NCI-H774 (cell line): ENCODE data around the gene MYBPC2.
"Not testable (repeated sequence)": the region's sequence is repeated elsewhere in the genome, so short reads cannot be mapped to it uniquely, and the experiment has no call there.

Source experiments
- DNase-seq: peaks from one replicate; lab custom pipeline; 2025; lab: John Stamatoyannopoulos, UW

MYBPC2 gene

DNA sequence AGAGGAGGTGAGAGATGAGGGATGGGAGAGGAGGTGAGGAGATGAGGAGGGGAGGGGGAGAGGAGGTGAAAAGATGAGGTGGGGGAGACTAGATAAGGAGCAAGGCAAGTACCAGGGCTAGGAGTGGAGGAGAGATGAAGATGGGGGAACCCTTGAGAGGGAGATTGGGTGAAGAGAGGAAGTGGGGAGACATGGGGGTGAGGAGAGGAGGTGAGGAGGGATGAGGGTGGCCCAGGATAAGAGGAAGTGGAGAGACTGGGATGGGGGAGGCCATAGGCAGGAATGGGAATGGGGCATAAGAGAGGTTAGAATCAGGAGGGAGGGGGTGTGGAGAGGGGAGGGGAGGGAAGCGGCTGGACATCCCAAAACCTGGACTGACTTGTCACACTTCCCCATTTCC lies 26.9 kb downstream of the MYBPC2 start:
- no peak for DNase-seq

- DNase-seq, result no peak
Measured at GRCh38 chr19:50460161-50460765, 27.6 kb downstream of the MYBPC2 start.

GRCh38 chr19:50461066-50461875 lies 28.6 kb downstream of the MYBPC2 start:
- peak; percentile 56 for DNase-seq

DNA sequence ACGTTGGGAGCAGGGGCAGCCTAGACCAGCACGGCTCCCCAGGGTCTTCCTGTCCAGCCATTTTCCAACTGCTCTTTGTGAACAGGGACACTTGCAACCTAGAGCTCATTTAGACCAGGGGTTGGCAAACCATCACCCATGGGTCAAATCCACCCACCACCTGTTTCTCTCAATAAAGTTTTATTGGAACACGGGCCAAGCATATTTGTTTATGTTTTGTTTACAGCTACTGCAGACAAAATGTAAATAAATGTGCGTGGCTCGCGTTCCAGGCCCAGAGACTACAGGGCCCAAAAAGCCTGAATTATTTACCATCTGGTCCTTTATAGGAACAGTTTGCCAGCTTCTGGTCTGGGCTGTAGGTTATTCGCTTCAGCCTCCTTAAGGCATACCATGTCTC lies 30.3 kb downstream of the MYBPC2 start:
- DNase-seq, result no peak

DNA sequence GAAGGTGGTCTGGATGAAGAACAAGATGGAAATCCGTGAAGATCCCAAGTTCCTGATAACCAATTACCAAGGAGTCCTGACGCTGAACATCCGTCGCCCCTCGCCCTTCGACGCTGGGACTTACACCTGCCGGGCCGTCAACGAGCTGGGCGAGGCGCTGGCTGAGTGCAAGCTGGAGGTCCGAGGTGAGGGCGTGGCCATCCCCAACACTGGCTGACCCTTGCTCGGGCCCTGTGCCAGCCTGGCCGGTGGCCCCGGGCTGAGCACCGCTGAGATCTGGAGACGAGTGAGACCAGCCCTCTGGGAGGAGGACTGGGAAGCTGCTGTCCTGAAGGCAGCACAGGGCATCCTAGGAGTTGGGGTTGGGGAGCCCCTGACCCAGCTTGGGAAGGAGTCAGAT lies 31.7 kb downstream of the MYBPC2 start:
- no peak for DNase-seq

- DNase-seq, result no peak
Measured at GRCh38 chr19:50465000-50465399, 32.3 kb downstream of the MYBPC2 start.

DNA sequence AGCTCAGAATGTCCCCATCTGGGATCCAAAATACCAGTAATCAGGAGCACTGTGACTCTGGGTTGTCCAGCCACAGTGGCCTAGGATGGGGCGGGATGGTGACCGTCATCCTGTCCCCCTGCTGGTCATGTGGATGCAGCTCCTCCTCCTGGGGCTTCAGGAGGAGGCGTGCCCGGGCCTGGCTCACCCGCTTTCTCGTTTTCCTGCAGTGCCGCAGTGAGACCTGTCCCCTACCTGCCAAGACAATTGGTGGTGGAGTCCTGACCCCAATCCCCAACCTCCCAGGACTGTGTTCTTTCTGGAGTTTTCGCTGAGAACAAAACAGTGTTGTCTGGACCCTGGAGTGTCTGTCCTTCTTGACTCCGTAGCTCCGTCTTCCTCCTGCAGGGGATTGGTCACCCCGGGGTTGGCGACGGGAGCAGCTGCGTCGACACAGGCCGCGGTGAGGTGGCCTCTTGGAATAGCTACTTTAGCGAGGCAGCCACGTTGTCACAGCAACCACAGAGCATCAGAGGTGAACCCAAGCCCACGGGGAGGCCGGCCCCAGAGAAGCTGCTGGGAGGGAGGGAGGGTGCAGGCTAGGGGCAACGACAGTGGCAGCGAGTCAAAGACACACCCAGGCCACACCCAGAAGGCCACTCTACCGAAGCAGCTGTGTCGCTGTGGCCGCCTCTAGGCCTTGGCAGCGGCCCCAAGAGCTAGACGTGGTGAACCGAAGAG lies 33.5 kb downstream of the MYBPC2 start:
- DNase-seq, result peak; percentile 78

DNA sequence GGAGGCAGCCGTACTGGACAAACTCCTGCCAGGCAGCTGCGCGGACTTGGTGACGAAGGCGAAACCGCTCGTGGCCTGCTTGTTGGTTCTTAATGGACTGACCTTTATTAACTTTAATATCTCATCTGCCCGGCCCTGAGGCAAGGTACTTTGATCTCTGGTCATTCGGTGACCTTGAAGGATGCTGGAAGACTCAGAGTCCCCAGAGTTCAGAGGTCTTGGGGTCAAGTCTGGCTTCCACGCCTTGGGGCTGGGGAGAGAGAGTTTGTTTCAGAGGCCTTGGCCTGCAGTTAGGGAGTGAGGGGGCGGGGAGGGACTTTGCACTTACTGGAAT lies 34.0 kb downstream of the MYBPC2 start:
- no peak for DNase-seq

- DNase-seq, result no peak
Measured at GRCh38 chr19:50467566-50467965, 34.9 kb downstream of the MYBPC2 start.

DNA sequence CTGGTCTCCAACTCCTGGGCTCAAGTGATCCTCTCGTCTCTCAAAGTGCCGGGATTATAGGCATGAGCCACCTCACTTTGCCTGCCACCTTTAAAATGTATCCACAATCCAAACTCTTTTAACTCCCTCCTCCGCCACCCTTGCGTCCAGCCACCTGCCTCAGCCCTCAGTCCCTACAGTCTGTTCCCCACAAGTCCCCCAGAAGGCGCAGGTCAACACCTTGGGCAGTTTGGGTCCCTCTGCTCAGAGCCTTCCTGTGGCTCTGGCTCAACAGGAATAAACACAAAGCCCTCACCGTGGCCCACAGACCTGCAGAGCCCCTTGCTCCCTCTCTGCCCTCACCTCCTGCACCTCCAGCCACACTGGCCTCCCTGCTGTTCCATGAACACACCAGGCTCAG lies 36.1 kb downstream of the MYBPC2 start:
- DNase-seq, result no peak

DNA sequence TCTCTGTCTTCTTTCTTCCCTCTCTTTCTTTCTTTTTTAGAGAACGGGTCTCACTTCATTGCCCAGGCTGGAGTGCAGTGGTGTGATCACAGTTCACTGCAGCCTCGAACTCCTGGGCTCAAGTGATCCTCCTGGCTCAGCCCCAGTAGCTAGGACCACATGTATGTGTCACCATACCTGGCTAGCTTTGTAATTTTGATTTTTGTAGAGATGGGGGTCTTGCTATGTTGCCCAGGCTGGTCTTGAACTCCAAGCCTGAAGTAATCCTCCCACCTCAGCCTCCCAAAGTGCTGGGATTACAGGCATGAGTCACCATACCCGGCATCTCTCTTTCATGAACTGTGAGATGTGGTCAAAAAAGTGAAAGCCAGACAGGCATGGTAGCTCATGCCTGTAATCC lies 40.6 kb downstream of the MYBPC2 start:
- DNase-seq, result not testable (repeated sequence)

GRCh38 chr19:50475101-50475568 lies 42.4 kb downstream of the MYBPC2 start:
- no peak for DNase-seq

DNA sequence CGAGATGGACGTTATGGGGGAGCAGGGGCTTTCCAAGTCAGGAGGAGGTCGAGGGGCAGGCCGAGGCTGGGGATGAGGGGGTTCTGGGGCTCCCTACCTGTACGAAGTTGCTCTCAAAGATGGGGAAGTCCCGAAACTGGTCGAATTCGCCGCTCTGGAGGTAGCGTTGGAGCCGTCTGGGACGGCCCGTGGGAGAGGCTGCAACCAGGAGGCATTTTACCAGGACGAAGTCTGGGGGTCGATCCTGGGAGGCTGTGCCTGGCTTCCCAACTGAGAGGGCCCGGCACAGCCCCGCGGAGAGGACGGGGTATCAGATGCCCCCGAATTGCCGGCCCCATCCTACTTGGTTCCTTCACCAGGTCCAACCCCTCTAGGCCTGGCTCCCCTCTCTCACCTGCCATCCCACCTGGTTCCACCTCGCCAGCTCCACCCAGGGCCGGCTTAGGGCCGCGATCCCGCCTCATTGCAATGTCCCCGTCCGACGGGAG lies 43.1 kb downstream of the MYBPC2 start:
- no peak for DNase-seq

- peak; percentile 92 for DNase-seq
Measured at GRCh38 chr19:50476224-50476906, 43.7 kb downstream of the MYBPC2 start, which contains the start of the genes EMC10 and GARIN5A. TSS of gene EMC10 (plus strand) at chr19:50476507. CDS start at chr19:50476545, 38 bp downstream. TSS of gene GARIN5A (minus strand) at chr19:50476848. CDS start at chr19:50476388, 460 bp downstream.

- no peak for DNase-seq
Measured at GRCh38 chr19:50476907-50477238, 44.2 kb downstream of the MYBPC2 start.

GRCh38 chr19:50477751-50478515 lies 45.2 kb downstream of the MYBPC2 start:
- DNase-seq, result no peak

DNA sequence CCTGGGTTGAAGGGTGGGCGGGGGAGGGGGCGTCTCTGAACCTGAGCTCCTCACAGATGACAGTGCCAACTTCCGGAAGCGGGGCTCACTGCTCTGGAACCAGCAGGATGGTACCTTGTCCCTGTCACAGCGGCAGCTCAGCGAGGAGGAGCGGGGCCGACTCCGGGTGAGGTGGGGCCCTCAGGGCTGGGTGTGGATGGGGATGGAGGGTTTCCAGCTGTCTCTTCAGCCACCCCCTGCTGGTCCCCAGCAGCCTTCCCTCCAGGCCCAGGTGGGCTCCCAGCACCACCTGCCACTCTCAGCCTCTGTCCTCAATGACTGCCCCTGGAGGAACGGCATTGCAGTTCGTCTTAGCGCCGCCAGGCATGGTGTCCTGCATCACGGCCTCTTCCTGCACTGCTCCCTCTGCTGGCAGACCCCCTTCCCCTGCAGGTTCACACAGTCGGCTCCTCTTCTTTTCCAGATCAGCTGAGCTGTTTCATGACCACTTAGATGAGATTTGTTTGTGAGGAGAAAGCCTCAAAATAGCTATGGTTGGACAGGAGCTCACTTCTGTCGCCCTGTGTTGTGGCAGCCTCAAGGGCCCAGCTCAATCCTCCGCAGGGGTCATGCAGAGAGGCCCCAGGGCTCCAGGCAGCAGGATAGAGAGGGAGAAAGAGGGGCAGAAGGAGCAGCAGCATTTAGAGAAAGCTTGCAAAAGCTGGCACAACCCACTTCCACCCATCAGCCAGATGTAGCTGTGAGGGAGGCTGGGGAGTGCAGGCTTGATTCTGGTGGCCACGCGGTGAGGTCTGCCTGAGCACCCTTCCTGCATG lies 46.4 kb downstream of the MYBPC2 start:
- DNase-seq, result no peak

DNA sequence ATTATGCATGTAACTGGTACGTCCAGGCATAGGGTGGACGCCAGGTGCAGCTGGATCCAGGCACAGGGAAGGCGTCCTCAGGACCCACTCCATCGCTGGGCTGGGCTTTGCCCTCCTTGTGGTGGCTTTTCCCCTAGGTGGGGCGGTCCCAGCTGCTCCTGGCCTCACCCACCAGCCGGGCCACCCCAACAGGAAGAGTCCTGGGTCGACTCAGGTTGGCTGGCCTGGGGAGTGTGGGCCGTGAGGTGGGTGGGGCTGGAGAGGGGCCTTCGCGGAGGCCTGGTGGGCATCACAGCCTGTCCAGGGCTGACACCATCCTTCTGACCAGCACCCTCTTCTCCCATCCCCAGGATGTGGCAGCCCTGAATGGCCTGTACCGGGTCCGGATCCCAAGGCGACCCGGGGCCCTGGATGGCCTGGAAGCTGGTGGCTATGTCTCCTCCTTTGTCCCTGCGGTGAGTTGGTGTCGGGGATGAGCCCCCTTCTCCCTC lies 47.1 kb downstream of the MYBPC2 start:
- no peak for DNase-seq

GRCh38 chr19:50480281-50481111 lies 47.8 kb downstream of the MYBPC2 start:
- no peak for DNase-seq
